Measurements from ENCODE around the gene ZNF607.

Gene ZNF607

DNA sequence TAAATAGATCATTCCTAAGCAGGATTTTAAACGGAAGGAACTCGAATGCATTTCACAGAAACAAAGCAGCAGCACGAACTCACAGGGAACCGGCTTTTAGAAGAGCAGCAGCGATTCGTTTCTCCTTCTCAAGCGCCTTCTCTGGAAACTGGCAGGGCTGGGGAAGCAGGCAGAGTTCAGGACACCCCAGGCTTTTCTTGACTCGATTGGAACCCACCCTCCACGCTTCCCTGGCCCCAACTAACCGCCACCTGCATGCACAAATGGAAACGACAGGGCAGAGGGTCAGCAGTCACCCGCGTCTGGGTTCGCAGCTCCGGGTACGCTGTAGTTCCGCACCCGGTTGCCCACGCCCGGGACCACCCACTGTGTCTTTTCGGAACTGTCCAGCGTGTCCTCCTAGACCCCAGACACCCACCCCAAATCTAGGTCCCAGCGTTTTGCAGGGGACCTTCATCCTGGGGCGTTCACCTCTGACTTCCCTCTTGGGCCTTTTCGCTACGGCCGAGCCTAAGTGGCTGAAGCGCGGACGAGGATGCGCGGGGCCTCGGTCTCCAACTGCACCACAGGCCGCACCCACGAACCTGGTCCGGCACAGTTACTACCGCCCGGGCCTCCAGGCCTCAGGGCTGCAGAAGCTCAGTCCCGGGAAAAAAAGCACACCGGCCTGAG, 64.8 kb downstream of the ZNF607 start:
- DNase-seq (ENCODE audit: extremely low read depth in 1 of 2, low read depth in 1 of 2): peak; percentile 2

DNA sequence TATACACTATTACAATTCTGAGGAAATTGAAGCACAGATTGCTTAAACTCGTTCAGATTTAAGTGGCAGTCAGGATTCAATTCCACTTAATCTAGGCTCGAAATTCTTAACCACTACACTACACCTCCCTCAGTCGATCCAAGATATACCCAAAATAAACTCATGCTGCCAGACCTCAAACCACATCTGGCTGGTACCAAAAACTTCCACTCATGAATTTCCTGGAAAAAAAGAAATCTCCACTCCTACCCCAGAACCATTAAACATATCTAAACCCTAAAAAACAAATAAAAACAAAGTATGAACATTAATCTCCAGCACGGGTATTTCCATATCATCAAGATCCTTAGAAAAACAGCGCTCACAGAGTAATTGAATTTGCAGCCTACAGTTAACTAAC, 65.4 kb downstream of the ZNF607 start:
- DNase-seq (ENCODE audit: extremely low read depth in 1 of 2, low read depth in 1 of 2): no peak
